ENCODE measurements around the gene PRR16.

DNA sequence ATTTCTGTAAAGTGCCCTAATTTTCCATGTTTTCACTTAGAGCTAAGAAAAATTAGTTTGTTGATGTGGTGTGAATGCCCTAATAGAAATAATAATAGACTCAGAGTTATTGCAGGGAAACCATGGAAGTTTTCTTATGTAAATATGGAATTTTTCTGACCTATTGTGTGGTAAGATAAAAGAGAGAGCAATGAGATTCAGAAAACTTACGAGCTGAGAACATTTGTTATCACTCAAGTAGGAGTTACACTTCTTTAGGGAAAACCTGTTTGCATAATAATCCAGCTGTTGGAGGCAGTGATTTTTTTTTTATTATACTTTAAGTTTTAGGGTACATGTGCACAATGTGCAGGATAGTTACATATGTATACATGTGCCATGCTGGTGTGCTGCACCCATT is 39.2 kb downstream of the PRR16 start:
- TF ChIP-seq ZFX (IDR thresholded peaks at IDR 0.05; ENCODE audit: borderline replicate concordance) (no peak), CTCF (IDR thresholded peaks at IDR 0.05) (no peak)

Measured in 22Rv1 (cell line).